Activated T-cell treated with anti-CD3 and anti-CD28 coated beads, Interleukin-2, amount 50 U/mL, for 4 hours (primary cell): ENCODE data around the gene RETREG1. TPM values are rescaled to one million over a fixed set of nuclear protein-coding genes. Genes with fewer than 3 reads are reported as not detected.
"Not testable (repeated sequence)": the region's sequence is repeated elsewhere in the genome, so short reads cannot be mapped to it uniquely, and the experiment has no call there.

Source experiments
- ATAC-seq, 2 donors: fragments of 200-7000 bp; cut with Tn5 transposase; one replicate each; pipeline ENCODE4 v1.10.0; 2021
- DNase-seq: peaks from one replicate; pipeline ENCODE4 v3.0.0-alpha.2; 2020
- H3K27me3 Mint-ChIP-seq: one replicate; pipeline ENCODE4 v1.8.0; 2021; ENCODE audit warnings: low read depth, mixed read lengths
- H3K36me3 Mint-ChIP-seq: one replicate; pipeline ENCODE4 v1.8.0; 2022; ENCODE audit warnings: mixed read lengths; ENCODE audit not compliant: insufficient read depth
- H3K4me1 Mint-ChIP-seq: one replicate; pipeline ENCODE4 v1.8.0; 2021; ENCODE audit warnings: low read depth, mixed read lengths
- H3K4me3 Mint-ChIP-seq: one replicate; pipeline ENCODE4 v1.8.0; 2021; ENCODE audit warnings: mild to moderate bottlenecking, moderate library complexity, mixed read lengths
- H3K9me3 Mint-ChIP-seq: one replicate; pipeline ENCODE4 v1.8.0; 2021; ENCODE audit warnings: mixed read lengths
- total RNA-seq, 3 donors: library from RNA; stranded (reverse); gene quantifications; one replicate each; pipeline ENCODE4 v1.2.1, GENCODE V29; 2021

RETREG1 gene
- total RNA-seq: 10 to 100 TPM in 2 of 3 donors, 1 to 10 TPM in 1; 9.6 to 12.2 (median 10.1) TPM

GRCh38 chr5:16616536-16617273 is at the start of gene RETREG1:
TSS of gene RETREG1 (minus strand) at chr5:16616997. CDS start at chr5:16616971, 26 bp downstream.
- Mint-ChIP-seq H3K9me3 (no peaks in the 10 kb centered on the region), H3K27me3 (no peaks in the 10 kb centered on the region), H3K4me1 (peaks cover 36% of the 10 kb centered on the region), H3K4me3 (peak within 1 kb of the TSS; percentile 93), H3K36me3 (no peaks in the 10 kb centered on the region)
- ATAC-seq (peak; percentile 83 to 86), DNase-seq (peak; percentile 83)

- Mint-ChIP-seq H3K27me3 (no peaks in the 10 kb centered on the region), H3K36me3 (no peaks in the 10 kb centered on the region), H3K4me3 (no peak overlapping the region), H3K9me3 (no peaks in the 10 kb centered on the region), H3K4me1 (peaks cover 5% of the 10 kb centered on the region)
- ATAC-seq (peak in 1 of 2 donors; percentile 25), DNase-seq (no peak)
Observed at GRCh38 chr5:16666130-16666882, 49.5 kb upstream of the RETREG1 start.

- Mint-ChIP-seq H3K4me1 (peaks cover 5% of the 10 kb centered on the region), H3K36me3 (no peaks in the 10 kb centered on the region), H3K27me3 (no peaks in the 10 kb centered on the region), H3K4me3 (no peak overlapping the region), H3K9me3 (no peaks in the 10 kb centered on the region)
- ATAC-seq (no peak), DNase-seq (no peak)
Observed at GRCh38 chr5:16665601-16666000, 48.8 kb upstream of the RETREG1 start.

GRCh38 chr5:16664368-16664767 is 47.6 kb upstream of the RETREG1 start:
- Mint-ChIP-seq H3K4me3 (no peak overlapping the region), H3K27me3 (no peaks in the 10 kb centered on the region), H3K36me3 (no peaks in the 10 kb centered on the region), H3K4me1 (peaks cover 5% of the 10 kb centered on the region), H3K9me3 (no peaks in the 10 kb centered on the region)
- ATAC-seq (no peak), DNase-seq (no peak)

GRCh38 chr5:16663840-16664239 is 47.0 kb upstream of the RETREG1 start:
- Mint-ChIP-seq H3K9me3 (no peaks in the 10 kb centered on the region), H3K4me1 (peaks cover 5% of the 10 kb centered on the region), H3K36me3 (no peaks in the 10 kb centered on the region), H3K27me3 (no peaks in the 10 kb centered on the region), H3K4me3 (no peak overlapping the region)
- DNase-seq (no peak), ATAC-seq (no peak)

GRCh38 chr5:16661713-16662112 is 44.9 kb upstream of the RETREG1 start:
- H3K36me3 Mint-ChIP-seq: no peaks in the 10 kb centered on the region
- H3K9me3 Mint-ChIP-seq: no peaks in the 10 kb centered on the region
- peaks cover 2% of the 10 kb centered on the region for H3K4me1 Mint-ChIP-seq
- H3K27me3 Mint-ChIP-seq: no peaks in the 10 kb centered on the region
- no peak overlapping the region for H3K4me3 Mint-ChIP-seq
- DNase-seq: no peak
- ATAC-seq: no peak

GRCh38 chr5:16660982-16661381 is 44.2 kb upstream of the RETREG1 start:
- H3K36me3 Mint-ChIP-seq: no peaks in the 10 kb centered on the region
- H3K4me3 Mint-ChIP-seq: no peak overlapping the region
- ATAC-seq (no peak), DNase-seq (no peak)
- H3K27me3 Mint-ChIP-seq: no peaks in the 10 kb centered on the region
- H3K4me1 Mint-ChIP-seq: no peaks in the 10 kb centered on the region
- H3K9me3 Mint-ChIP-seq: no peaks in the 10 kb centered on the region

GRCh38 chr5:16659536-16659935 is 42.7 kb upstream of the RETREG1 start:
- Mint-ChIP-seq H3K36me3 (no peaks in the 10 kb centered on the region), H3K4me1 (peaks cover 3% of the 10 kb centered on the region), H3K4me3 (no peak overlapping the region), H3K27me3 (no peaks in the 10 kb centered on the region), H3K9me3 (no peaks in the 10 kb centered on the region)
- no peak for DNase-seq
- ATAC-seq: no peak

- Mint-ChIP-seq H3K9me3 (no peaks in the 10 kb centered on the region), H3K36me3 (no peaks in the 10 kb centered on the region), H3K4me1 (peaks cover 3% of the 10 kb centered on the region), H3K4me3 (no peak overlapping the region), H3K27me3 (no peaks in the 10 kb centered on the region)
- DNase-seq (no peak), ATAC-seq (no peak)
Observed at GRCh38 chr5:16656561-16657191, 39.9 kb upstream of the RETREG1 start.

GRCh38 chr5:16654647-16655334 is 38.0 kb upstream of the RETREG1 start:
- Mint-ChIP-seq H3K9me3 (no peaks in the 10 kb centered on the region), H3K4me1 (peaks cover 3% of the 10 kb centered on the region), H3K27me3 (no peaks in the 10 kb centered on the region), H3K36me3 (no peaks in the 10 kb centered on the region), H3K4me3 (no peak overlapping the region)
- DNase-seq (no peak), ATAC-seq (peak; percentile 82 to 93)

- not testable (repeated sequence) for H3K4me1 Mint-ChIP-seq, H3K4me3 Mint-ChIP-seq, H3K36me3 Mint-ChIP-seq, ATAC-seq, DNase-seq, H3K27me3 Mint-ChIP-seq, H3K9me3 Mint-ChIP-seq
Observed at GRCh38 chr5:16648739-16649138, 31.9 kb upstream of the RETREG1 start.

- H3K36me3 Mint-ChIP-seq: no peaks in the 10 kb centered on the region
- ATAC-seq (no peak), DNase-seq (no peak)
- peak overlapping the region; percentile 24 for H3K4me3 Mint-ChIP-seq
- H3K27me3 Mint-ChIP-seq: no peaks in the 10 kb centered on the region
- H3K9me3 Mint-ChIP-seq: peaks cover 7% of the 10 kb centered on the region
- peaks cover 6% of the 10 kb centered on the region for H3K4me1 Mint-ChIP-seq
Observed at GRCh38 chr5:16644301-16644889, 27.6 kb upstream of the RETREG1 start.

- H3K36me3 Mint-ChIP-seq: no peaks in the 10 kb centered on the region
- no peaks in the 10 kb centered on the region for H3K27me3 Mint-ChIP-seq
Observed at GRCh38 chr5:16642867-16643266, 26.1 kb upstream of the RETREG1 start.

GRCh38 chr5:16639206-16639605 is 22.4 kb upstream of the RETREG1 start:
- ATAC-seq (no peak), DNase-seq (no peak)
- no peak overlapping the region for H3K4me3 Mint-ChIP-seq
- H3K36me3 Mint-ChIP-seq: no peaks in the 10 kb centered on the region
- H3K4me1 Mint-ChIP-seq: peaks cover 2% of the 10 kb centered on the region
- H3K9me3 Mint-ChIP-seq: no peaks in the 10 kb centered on the region
- H3K27me3 Mint-ChIP-seq: no peaks in the 10 kb centered on the region

More at GRCh38 chr5:16642867-16643266, 26.1 kb upstream of the RETREG1 start:
- Mint-ChIP-seq H3K4me1 (peaks cover 6% of the 10 kb centered on the region), H3K9me3 (peaks cover 4% of the 10 kb centered on the region), H3K4me3 (no peak overlapping the region)
- no peak for DNase-seq
- no peak for ATAC-seq
